GM12878 (cell line): Measurements from ENCODE around the gene SEMA4D. TPM values are rescaled to one million over a fixed set of nuclear protein-coding genes. Genes with fewer than 3 reads are reported as not detected.

Experiments used
- BHLHE40 ChIP-seq, 2 experiments: fragments of 450-650 bp in 1 of 2; IDR thresholded peaks; 2 replicates each; pipeline ENCODE4 v1.6.1; 2011 to 2017; ENCODE audit warnings: low read depth in 2 of 2, borderline replicate concordance in 1 of 2, improper control_type of control experiment in 1 of 2, low read length in 1 of 2, mild to moderate bottlenecking in 1 of 2
- BRCA1 ChIP-seq: IDR thresholded peaks from 2 replicates; pipeline ENCODE4 v1.6.1; 2011; ENCODE audit warnings: low read depth, low read length, improper control_type of control experiment
- CBX5 ChIP-seq: sonication (generic); IDR thresholded peaks from 2 replicates; pipeline ENCODE4 v1.6.1; 2016; ENCODE audit warnings: low read depth, moderate library complexity, mild to moderate bottlenecking, inconsistent platforms
- CEBPB ChIP-seq, 2 experiments: fragments of 150-350 bp in 1 of 2; IDR thresholded peaks; 2 replicates each; pipeline ENCODE4 v1.6.1; 2012 to 2014; ENCODE audit warnings: low read depth in 2 of 2, low read length in 2 of 2, borderline replicate concordance in 1 of 2, inconsistent platforms in 1 of 2
- CREB1 ChIP-seq: IDR thresholded peaks from 2 replicates; pipeline ENCODE4 v1.6.1; 2012; ENCODE audit warnings: low read depth, mild to moderate bottlenecking, inconsistent platforms
- EGR1 ChIP-seq, 2 experiments: IDR thresholded peaks; 1 replicate in 1 of 2; 2 replicates in 1 of 2; pipeline ENCODE4 v1.6.1; 2011 to 2012; ENCODE audit warnings: low read depth in 2 of 2, low read length in 2 of 2, borderline replicate concordance in 1 of 2, mild to moderate bottlenecking in 1 of 2, moderate library complexity in 1 of 2
- ETV6 ChIP-seq, 2 experiments: fragments of 450-650 bp in 1 of 2; IDR thresholded peaks in 1 of 2; conservative IDR thresholded peaks in 1 of 2; 2 replicates each; pipeline ENCODE4 v1.6.1; 2014; ENCODE audit warnings: antibody characterized with exemption in 1 of 2, borderline replicate concordance in 1 of 2, low read depth in 1 of 2, mild to moderate bottlenecking in 1 of 2, moderate library complexity in 1 of 2
- HDGF ChIP-seq: fragments of 450-650 bp; IDR thresholded peaks from 2 replicates; pipeline ENCODE4 v1.6.1; 2016; ENCODE audit warnings: antibody characterized with exemption
- IKZF1 ChIP-seq: fragments of 450-650 bp; conservative IDR thresholded peaks from 2 replicates; pipeline ENCODE4 v1.6.1; 2017; ENCODE audit warnings: antibody characterized with exemption, mild to moderate bottlenecking
- IKZF2 ChIP-seq, 2 experiments: fragments of 450-650 bp; IDR thresholded peaks; 2 replicates each; pipeline ENCODE4 v1.6.1; 2017; ENCODE audit warnings: mild to moderate bottlenecking in 2 of 2, moderate library complexity in 2 of 2
- KDM1A ChIP-seq: fragments of 200-600 bp; sonication (generic); IDR thresholded peaks from 2 replicates; pipeline ENCODE4 v1.6.1; 2016; ENCODE audit warnings: borderline replicate concordance
- NR2C2 ChIP-seq: IDR thresholded peaks from 2 replicates; pipeline ENCODE4 v1.6.1; 2011; ENCODE audit warnings: borderline replicate concordance, low read depth; ENCODE audit not compliant: control insufficient read depth, insufficient read length
- POU2F2 ChIP-seq: IDR thresholded peaks from 3 replicates; pipeline ENCODE4 v1.6.1; 2011; ENCODE audit warnings: low read depth, mild to moderate bottlenecking, low read length, borderline replicate concordance
- RB1 ChIP-seq: fragments of 450-650 bp; formaldehyde crosslinking; IDR thresholded peaks from 2 replicates; pipeline ENCODE4 v1.6.1; 2017; ENCODE audit warnings: mild to moderate bottlenecking, borderline replicate concordance
- RCOR1 ChIP-seq: conservative IDR thresholded peaks from 2 replicates; pipeline ENCODE4 v1.6.1; 2012; ENCODE audit warnings: low read depth, low read length, improper control_type of control experiment
- SRF ChIP-seq, 2 experiments: IDR thresholded peaks; 2 replicates each; pipeline ENCODE4 v1.6.1; 2011; ENCODE audit warnings: low read depth in 2 of 2, low read length in 2 of 2, mild to moderate bottlenecking in 1 of 2, moderate library complexity in 1 of 2
- TAF1 ChIP-seq: IDR thresholded peaks from 2 replicates; pipeline ENCODE4 v1.6.1; 2011; ENCODE audit warnings: mild to moderate bottlenecking, low read depth, low read length, borderline replicate concordance
- TARDBP ChIP-seq: IDR thresholded peaks from 2 replicates; pipeline ENCODE4 v1.6.1; 2016; ENCODE audit warnings: borderline replicate concordance
- polyA plus RNA-seq, 11 experiments: library from polyadenylated mRNA; depleted of rRNA in 4 of 11; unstranded in 6 of 11; stranded (reverse) in 5 of 11; fragments of >200 nt; fragmentation: Nextera tagmentation in 4 of 11; fragmentation: Illumina TruSeq in 1 of 11; extraction: Ambion mirVana in 4 of 11; extraction: Trizol in 1 of 11; gene quantifications; 1 replicate in 1 of 11; 2 replicates in 10 of 11; pipeline versions ENCODE4 v1.2.1 to v1.2.3, GENCODE V29; 2011 to 2016; ENCODE audit warnings: inconsistent platforms in 2 of 11, missing spikeins in 2 of 11, low read depth in 1 of 11
- total RNA-seq, 4 experiments: library from RNA; depleted of rRNA in 3 of 4; stranded (reverse); fragments of >200 nt in 3 of 4; fragmentation: Illumina TruSeq in 1 of 4; extraction: Trizol in 1 of 4; gene quantifications; 2 replicates each; pipeline versions ENCODE4 v1.2.1 to v1.2.3, GENCODE V29; 2013 to 2021
- TF ChIP-seq, protein P1 (sequence below): fragments of 150-350 bp; IDR thresholded peaks from 2 replicates; pipeline ENCODE4 v1.6.1; 2014; ENCODE audit warnings: mild to moderate bottlenecking, low read depth, low read length
- TF ChIP-seq, protein P2 (sequence below): IDR thresholded peaks from 2 replicates; pipeline ENCODE4 v1.6.1; 2012; ENCODE audit warnings: low read depth, low read length, improper control_type of control experiment
- TF ChIP-seq, protein P3 (sequence below): fragments of 450-650 bp; IDR thresholded peaks from 2 replicates; pipeline ENCODE4 v1.6.1; 2017; ENCODE audit warnings: mild to moderate bottlenecking, moderate library complexity
- TF ChIP-seq, protein P4 (sequence below): fragments of 450-650 bp; IDR thresholded peaks from 2 replicates; pipeline ENCODE4 v1.6.1; 2016; ENCODE audit warnings: mild to moderate bottlenecking

The SEMA4D gene
- total and polyA plus RNA-seq, 10 of the 15 experiments (the other 5 are each of a cell fraction or from before 2014, with no cell fraction given), result 15.1 to 136 (median 39.6) TPM

DNA sequence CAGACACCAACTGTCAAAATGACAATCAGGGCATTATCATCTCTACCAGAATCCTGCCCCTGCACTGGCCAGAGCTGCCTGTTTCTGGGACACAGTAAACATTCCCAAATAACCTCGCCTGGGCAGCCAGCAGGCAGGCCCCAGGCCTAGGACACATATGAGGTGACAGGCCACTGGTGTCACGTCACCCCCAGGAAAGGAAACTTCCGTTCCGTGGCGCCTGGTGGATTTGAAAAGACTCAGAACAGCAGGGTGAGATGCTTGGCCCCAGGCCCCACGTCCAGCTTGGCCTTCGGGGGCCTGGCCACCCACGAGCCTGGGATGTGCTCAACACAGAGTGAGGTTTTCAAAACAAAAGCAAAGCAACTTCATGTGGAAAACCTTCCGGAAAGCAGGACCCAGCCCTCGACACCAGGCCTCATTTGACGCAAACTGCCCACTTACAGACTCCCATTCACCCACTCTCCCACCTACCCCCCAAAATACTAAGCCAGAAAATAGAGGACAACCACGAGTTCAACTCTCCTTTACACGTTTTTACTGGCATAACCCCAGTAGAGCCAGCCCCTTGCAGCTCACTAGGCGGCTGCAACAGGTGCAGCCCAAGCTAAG is 1.2 kb downstream of the SEMA4D start (continued):
- peak; percentile 53 to 89; a peak in 3 of 4 replicates for TF ChIP-seq SRF (IDR thresholded peaks at IDR 0.05; ENCODE audit: low read depth in 2 of 2, low read length in 2 of 2)
- TF ChIP-seq RCOR1, result no peak
- TF ChIP-seq BHLHE40 (IDR thresholded peaks at IDR 0.05; ENCODE audit: borderline replicate concordance in 1 of 2, low read depth in 2 of 2, low read length in 1 of 2), result no peak
- TF ChIP-seq TARDBP, result no peak
- no peak for TF ChIP-seq RB1
- no peak for TF ChIP-seq CEBPB (IDR thresholded peaks at IDR 0.05; ENCODE audit: borderline replicate concordance in 1 of 2, low read depth in 2 of 2, low read length in 2 of 2)
- no peak for TF ChIP-seq ETV6 (conservative IDR thresholded peaks at IDR 0.05 in 1 of 2, IDR thresholded peaks at IDR 0.05 in 1 of 2; ENCODE audit: borderline replicate concordance in 1 of 2, low read depth in 1 of 2)
- peak; percentile 78 for TF ChIP-seq CREB1
- TF ChIP-seq, protein P1, sequence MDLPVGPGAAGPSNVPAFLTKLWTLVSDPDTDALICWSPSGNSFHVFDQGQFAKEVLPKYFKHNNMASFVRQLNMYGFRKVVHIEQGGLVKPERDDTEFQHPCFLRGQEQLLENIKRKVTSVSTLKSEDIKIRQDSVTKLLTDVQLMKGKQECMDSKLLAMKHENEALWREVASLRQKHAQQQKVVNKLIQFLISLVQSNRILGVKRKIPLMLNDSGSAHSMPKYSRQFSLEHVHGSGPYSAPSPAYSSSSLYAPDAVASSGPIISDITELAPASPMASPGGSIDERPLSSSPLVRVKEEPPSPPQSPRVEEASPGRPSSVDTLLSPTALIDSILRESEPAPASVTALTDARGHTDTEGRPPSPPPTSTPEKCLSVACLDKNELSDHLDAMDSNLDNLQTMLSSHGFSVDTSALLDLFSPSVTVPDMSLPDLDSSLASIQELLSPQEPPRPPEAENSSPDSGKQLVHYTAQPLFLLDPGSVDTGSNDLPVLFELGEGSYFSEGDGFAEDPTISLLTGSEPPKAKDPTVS, result no peak
- TF ChIP-seq, protein P2, sequence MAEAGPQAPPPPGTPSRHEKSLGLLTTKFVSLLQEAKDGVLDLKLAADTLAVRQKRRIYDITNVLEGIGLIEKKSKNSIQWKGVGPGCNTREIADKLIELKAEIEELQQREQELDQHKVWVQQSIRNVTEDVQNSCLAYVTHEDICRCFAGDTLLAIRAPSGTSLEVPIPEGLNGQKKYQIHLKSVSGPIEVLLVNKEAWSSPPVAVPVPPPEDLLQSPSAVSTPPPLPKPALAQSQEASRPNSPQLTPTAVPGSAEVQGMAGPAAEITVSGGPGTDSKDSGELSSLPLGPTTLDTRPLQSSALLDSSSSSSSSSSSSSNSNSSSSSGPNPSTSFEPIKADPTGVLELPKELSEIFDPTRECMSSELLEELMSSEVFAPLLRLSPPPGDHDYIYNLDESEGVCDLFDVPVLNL, result no peak
- no peak for TF ChIP-seq CBX5
- TF ChIP-seq TAF1, result no peak
- TF ChIP-seq IKZF2 (IDR thresholded peaks at IDR 0.05), result no peak
- TF ChIP-seq EGR1 (IDR thresholded peaks at IDR 0.05; ENCODE audit: borderline replicate concordance in 1 of 2, low read depth in 2 of 2, low read length in 2 of 2), result no peak
- TF ChIP-seq, protein P3, sequence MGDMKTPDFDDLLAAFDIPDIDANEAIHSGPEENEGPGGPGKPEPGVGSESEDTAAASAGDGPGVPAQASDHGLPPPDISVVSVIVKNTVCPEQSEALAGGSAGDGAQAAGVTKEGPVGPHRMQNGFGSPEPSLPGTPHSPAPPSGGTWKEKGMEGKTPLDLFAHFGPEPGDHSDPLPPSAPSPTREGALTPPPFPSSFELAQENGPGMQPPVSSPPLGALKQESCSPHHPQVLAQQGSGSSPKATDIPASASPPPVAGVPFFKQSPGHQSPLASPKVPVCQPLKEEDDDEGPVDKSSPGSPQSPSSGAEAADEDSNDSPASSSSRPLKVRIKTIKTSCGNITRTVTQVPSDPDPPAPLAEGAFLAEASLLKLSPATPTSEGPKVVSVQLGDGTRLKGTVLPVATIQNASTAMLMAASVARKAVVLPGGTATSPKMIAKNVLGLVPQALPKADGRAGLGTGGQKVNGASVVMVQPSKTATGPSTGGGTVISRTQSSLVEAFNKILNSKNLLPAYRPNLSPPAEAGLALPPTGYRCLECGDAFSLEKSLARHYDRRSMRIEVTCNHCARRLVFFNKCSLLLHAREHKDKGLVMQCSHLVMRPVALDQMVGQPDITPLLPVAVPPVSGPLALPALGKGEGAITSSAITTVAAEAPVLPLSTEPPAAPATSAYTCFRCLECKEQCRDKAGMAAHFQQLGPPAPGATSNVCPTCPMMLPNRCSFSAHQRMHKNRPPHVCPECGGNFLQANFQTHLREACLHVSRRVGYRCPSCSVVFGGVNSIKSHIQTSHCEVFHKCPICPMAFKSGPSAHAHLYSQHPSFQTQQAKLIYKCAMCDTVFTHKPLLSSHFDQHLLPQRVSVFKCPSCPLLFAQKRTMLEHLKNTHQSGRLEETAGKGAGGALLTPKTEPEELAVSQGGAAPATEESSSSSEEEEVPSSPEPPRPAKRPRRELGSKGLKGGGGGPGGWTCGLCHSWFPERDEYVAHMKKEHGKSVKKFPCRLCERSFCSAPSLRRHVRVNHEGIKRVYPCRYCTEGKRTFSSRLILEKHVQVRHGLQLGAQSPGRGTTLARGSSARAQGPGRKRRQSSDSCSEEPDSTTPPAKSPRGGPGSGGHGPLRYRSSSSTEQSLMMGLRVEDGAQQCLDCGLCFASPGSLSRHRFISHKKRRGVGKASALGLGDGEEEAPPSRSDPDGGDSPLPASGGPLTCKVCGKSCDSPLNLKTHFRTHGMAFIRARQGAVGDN, result peak; percentile 19; the same call in 1 of the 2 replicates
- TF ChIP-seq, protein P4, sequence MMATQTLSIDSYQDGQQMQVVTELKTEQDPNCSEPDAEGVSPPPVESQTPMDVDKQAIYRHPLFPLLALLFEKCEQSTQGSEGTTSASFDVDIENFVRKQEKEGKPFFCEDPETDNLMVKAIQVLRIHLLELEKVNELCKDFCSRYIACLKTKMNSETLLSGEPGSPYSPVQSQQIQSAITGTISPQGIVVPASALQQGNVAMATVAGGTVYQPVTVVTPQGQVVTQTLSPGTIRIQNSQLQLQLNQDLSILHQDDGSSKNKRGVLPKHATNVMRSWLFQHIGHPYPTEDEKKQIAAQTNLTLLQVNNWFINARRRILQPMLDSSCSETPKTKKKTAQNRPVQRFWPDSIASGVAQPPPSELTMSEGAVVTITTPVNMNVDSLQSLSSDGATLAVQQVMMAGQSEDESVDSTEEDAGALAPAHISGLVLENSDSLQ, result no peak
- no peak for TF ChIP-seq POU2F2
- TF ChIP-seq IKZF1, result no peak; the same call in 1 of the 2 replicates
- no peak for TF ChIP-seq NR2C2
- TF ChIP-seq KDM1A, result no peak
- no peak for TF ChIP-seq BRCA1
- TF ChIP-seq HDGF, result no peak
